ENCODE results near the gene CHD2.

- TF ChIP-seq CREB5 (CRISPR knock-in tag; IDR thresholded peaks at IDR 0.05; ENCODE audit: low read depth) (no peak), CSDC2 (CRISPR knock-in tag; IDR thresholded peaks at IDR 0.05) (no peak), ZFP30 (CRISPR knock-in tag; IDR thresholded peaks at IDR 0.05) (no peak), ZC3H10 (CRISPR knock-in tag; IDR thresholded peaks at IDR 0.05) (no peak), CSRNP3 (CRISPR knock-in tag; IDR thresholded peaks at IDR 0.05) (no peak), ARNTL (CRISPR knock-in tag; IDR thresholded peaks at IDR 0.05; ENCODE audit: borderline replicate concordance, low read depth) (no peak), PATZ1 (CRISPR knock-in tag; IDR thresholded peaks at IDR 0.05; ENCODE audit: borderline replicate concordance) (no peak), SNAI2 (CRISPR knock-in tag; IDR thresholded peaks at IDR 0.05) (no peak), ZFP3 (CRISPR knock-in tag; IDR thresholded peaks at IDR 0.05) (no peak), TSHZ2 (CRISPR knock-in tag; IDR thresholded peaks at IDR 0.05) (no peak), GLIS3 (CRISPR knock-in tag; IDR thresholded peaks at IDR 0.05) (no peak), RARB (CRISPR knock-in tag; IDR thresholded peaks at IDR 0.05) (no peak)
Observed at GRCh38 chr15:93076875-93077274, 176.8 kb downstream of the CHD2 start.
